ENCODE results near the gene TCTN2. TPM values are rescaled to one million over a fixed set of nuclear protein-coding genes. Genes with fewer than 3 reads are reported as not detected.

Gene TCTN2
- polyA plus RNA-seq, 3 donors = 0.24 to 1.1 TPM; not detected in 1

- H3K4me2 ChIP-seq (replicated peaks; ENCODE audit: extremely low read depth, low read length, poor library complexity, severe bottlenecking) = no peak overlapping the region
- 94% methylated on average over 3 of the region's 6 CpGs for WGBS (ENCODE audit: insufficient coverage)
- H3K4me3 ChIP-seq (replicated peaks in 1 of 3; ENCODE audit: low read depth in 2 of 3, low read length in 3 of 3) = no peak overlapping the region
- no peaks in the 10 kb centered on the region for H4K20me1 ChIP-seq (ENCODE audit: insufficient read depth, low read length)
- H3K79me2 ChIP-seq (ENCODE audit: insufficient read depth, low read length) = no peaks in the 10 kb centered on the region
- TF ChIP-seq CTCF (IDR thresholded peaks at IDR 0.05) = no peak
- intact Hi-C loops (cut with micrococcal nuclease) = no loop called here
- H3K4me1 ChIP-seq (ENCODE audit: control insufficient read depth in 1 of 2, insufficient read depth in 2 of 2, low read length in 2 of 2) = peaks cover 9 to 14% of the 10 kb centered on the region in 2 donors
- Mint-ChIP-seq H3K27ac (no peak overlapping the region), H3K36me3 (peaks cover 41 to 50% of the 10 kb centered on the region in 2 donors), H3K4me1 (peaks cover 8% of the 10 kb centered on the region), H3K4me3 (no peak overlapping the region), H3K27me3 (ENCODE audit: low read depth in 3 of 3) (peaks cover under 1 to 7% (median 4%) of the 10 kb centered on the region in 3 donors), H3K9me3 (no peaks in the 10 kb centered on the region)
- no peak overlapping the region for H2AFZ ChIP-seq (ENCODE audit: insufficient read depth, low read depth, low read length, poor library complexity, severe bottlenecking)
- no peak for DNase-seq
- peaks cover 25 to 56% of the 10 kb centered on the region in 2 donors for H3K36me3 ChIP-seq (replicated peaks in 1 of 2; ENCODE audit: control insufficient read depth in 1 of 2, insufficient read depth in 2 of 2, low read length in 2 of 2)
- no peak overlapping the region for H3K27ac ChIP-seq (ENCODE audit: low read depth in 1 of 2, low read length in 2 of 2)
- H3K27me3 ChIP-seq (ENCODE audit: control insufficient read depth in 2 of 2, insufficient read depth in 2 of 2, low read length in 2 of 2) = peaks cover 0 to under 1% of the 10 kb centered on the region in 2 donors
- no peak overlapping the region for H3K9ac ChIP-seq (ENCODE audit: insufficient read depth, low read length, poor library complexity, severe bottlenecking)
- H3K9me3 ChIP-seq (replicated peaks in 1 of 2; ENCODE audit: control insufficient read depth in 1 of 2, insufficient read depth in 1 of 2, low read length in 2 of 2) = no peaks in the 10 kb centered on the region
Observed at GRCh38 chr12:123757561-123757960, 86.6 kb downstream of the TCTN2 start.

Other genes with a start within 250 kb of the TCTN2 start
- gene RILPL2, start 234.4 kb upstream of the TCTN2 start, polyA plus RNA-seq = 10 to 100 TPM; 19.3 to 25.1 (median 21.0) TPM
- gene SNRNP35, start 213.0 kb upstream of the TCTN2 start, polyA plus RNA-seq = 10 to 100 TPM; 13.4 to 19.5 (median 16.7) TPM
- 1 to 10 TPM in 1 of 3 donors, not detected in 2; 1.2 TPM for gene RILPL1, start 137.4 kb upstream of the TCTN2 start, polyA plus RNA-seq
- gene TMED2, start 86.6 kb upstream of the TCTN2 start, polyA plus RNA-seq = 100 to 1,000 TPM in 2 of 3 donors, 10 to 100 TPM in 1; 43.0 to 351 (median 323) TPM
- gene DDX55, start 69.0 kb upstream of the TCTN2 start, polyA plus RNA-seq = 10 to 100 TPM in 1 of 3 donors, 1 to 10 TPM in 2; 6.6 to 32.9 (median 8.8) TPM
- 10 to 100 TPM; 55.7 to 73.4 (median 69.3) TPM for gene EIF2B1, start 37.4 kb upstream of the TCTN2 start, polyA plus RNA-seq
- 10 to 100 TPM in 2 of 3 donors, 1 to 10 TPM in 1; 8.2 to 21.7 (median 12.3) TPM for gene GTF2H3, start 37.3 kb upstream of the TCTN2 start, polyA plus RNA-seq
- gene ATP6V0A2, start 41.2 kb downstream of the TCTN2 start, polyA plus RNA-seq = 10 to 100 TPM; 11.5 to 16.9 (median 14.4) TPM
- not detected for gene DNAH10, start 91.2 kb downstream of the TCTN2 start, polyA plus RNA-seq

All from CD14-positive monocyte (primary cell).